ENCODE data around the gene SAP25. TPM values are rescaled to one million over a fixed set of nuclear protein-coding genes. Genes with fewer than 3 reads are reported as not detected.

Gene SAP25
- total RNA-seq, 3 donors from 2014 or later (not counting 1 experiment from before 2014, with no cell fraction given) = 25.9 to 46.4 (median 32.5) TPM

GRCh38 chr7:100588438-100588837 lies 14.7 kb upstream of the SAP25 start:
- Histone ChIP-seq H3K9me3 (ENCODE audit: control insufficient read depth, insufficient read depth, low read length) (no peaks in the 10 kb centered on the region), H3K4me3 (ENCODE audit: low read length) (no peak overlapping the region), H3K27ac (ENCODE audit: low read length) (no peak overlapping the region), H3K4me1 (ENCODE audit: control insufficient read depth, insufficient read depth, low read length) (peaks cover 28% of the 10 kb centered on the region), H3K36me3 (ENCODE audit: control insufficient read depth, insufficient read depth, low read length) (no peaks in the 10 kb centered on the region), H3K27me3 (ENCODE audit: control insufficient read depth, insufficient read depth, low read length) (peaks cover 3% of the 10 kb centered on the region)
- DNase-seq (peak in 1 of 2 donors; percentile 50), ATAC-seq (no peak)
- Mint-ChIP-seq H3K36me3 (no peaks in the 10 kb centered on the region), H3K27me3 (ENCODE audit: low read depth in 2 of 2) (peaks cover 7 to 18% of the 10 kb centered on the region in 2 donors), H3K9me3 (no peaks in the 10 kb centered on the region), H3K4me1 (peaks cover 16 to 29% of the 10 kb centered on the region in 2 donors), H3K27ac (no peak overlapping the region), H3K4me3 (peak overlapping the region; percentile 52)
- 73% methylated on average over 1 of the region's 1 CpG for WGBS (ENCODE audit: insufficient coverage)
- no peak for TF ChIP-seq CTCF (IDR thresholded peaks at IDR 0.05)
- intact Hi-C loops (cut with micrococcal nuclease) = loop anchor here (5.0 kb wide), 1 partner anchor 41 kb away; no protein-coding TSS in a partner anchor

DNA sequence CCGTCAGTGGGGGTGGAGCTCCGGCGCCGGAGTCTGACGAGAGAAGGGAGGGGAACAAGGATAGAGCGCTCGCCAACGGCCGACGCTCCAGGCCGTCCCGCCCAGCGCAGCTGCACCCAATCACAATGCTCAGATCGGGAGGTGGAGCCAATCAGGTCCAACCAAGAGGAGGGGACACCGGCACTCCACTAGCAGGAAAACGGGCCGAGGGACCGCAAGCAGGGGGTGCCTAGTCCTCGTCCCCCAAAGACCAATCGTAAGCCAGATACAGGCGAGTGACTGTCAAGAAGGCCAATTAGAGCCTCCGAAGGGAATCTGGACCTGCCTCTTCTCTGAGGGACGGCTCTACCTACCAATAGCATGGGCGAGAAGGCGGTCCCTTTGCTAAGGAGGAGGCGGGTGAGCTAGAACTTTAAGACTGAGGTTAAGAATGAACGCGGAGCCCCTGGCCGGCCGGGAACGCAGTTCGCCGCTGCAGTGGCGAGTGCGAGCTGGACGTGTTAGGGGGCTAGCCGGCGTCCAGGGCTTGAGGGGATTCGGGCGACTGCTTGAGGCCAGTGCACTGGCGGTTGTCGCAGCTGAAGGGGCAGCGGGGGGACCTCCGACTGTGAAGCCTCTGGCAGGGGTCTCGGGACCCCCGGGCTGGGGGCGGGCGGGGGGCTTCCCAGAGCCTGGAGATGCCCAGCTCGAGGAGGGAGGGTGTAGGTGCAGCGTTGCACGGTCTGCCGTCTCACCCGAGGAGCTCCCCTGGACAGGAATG lies 12.7 kb upstream of the SAP25 start, which contains the start of gene FBXO24:
FBXO24 (plus strand) TSS at position 63 of the 760 bp plus-strand sequence; CDS start at position 361, 298 bp downstream.
- Mint-ChIP-seq H3K27ac (peak within 1 kb of the TSS; percentile 89 to 92), H3K27me3 (ENCODE audit: low read depth in 2 of 2) (peaks cover 7 to 14% of the 10 kb centered on the region in 2 donors), H3K36me3 (no peaks in the 10 kb centered on the region), H3K9me3 (no peaks in the 10 kb centered on the region), H3K4me3 (peak within 1 kb of the TSS; percentile 97), H3K4me1 (peaks cover 19 to 34% of the 10 kb centered on the region in 2 donors)
- H3K36me3 ChIP-seq (ENCODE audit: control insufficient read depth, insufficient read depth, low read length) = peaks cover 12% of the 10 kb centered on the region
- TF ChIP-seq CTCF (IDR thresholded peaks at IDR 0.05) = no peak
- no peaks in the 10 kb centered on the region for H3K9me3 ChIP-seq (ENCODE audit: control insufficient read depth, insufficient read depth, low read length)
- H3K4me1 ChIP-seq (ENCODE audit: control insufficient read depth, insufficient read depth, low read length) = peaks cover 45% of the 10 kb centered on the region
- ATAC-seq (peak; percentile 78 to 94 (median 84)), DNase-seq (peak; percentile 99 to 100)
- peak within 1 kb of the TSS; percentile 97 for H3K4me3 ChIP-seq (ENCODE audit: low read length)
- H3K27ac ChIP-seq (ENCODE audit: low read length) = peak within 1 kb of the TSS; percentile 92
- H3K27me3 ChIP-seq (ENCODE audit: control insufficient read depth, insufficient read depth, low read length) = peaks cover 3% of the 10 kb centered on the region
- intact Hi-C loops (cut with micrococcal nuclease) = loop anchor here (1.0 to 5.0 kb wide), 4 partner anchors 18 to 88 kb away; partner anchors contain the start of gene MOSPD3
- WGBS (ENCODE audit: insufficient coverage) = under 1% methylated on average over 53 of the region's 53 CpGs

DNA sequence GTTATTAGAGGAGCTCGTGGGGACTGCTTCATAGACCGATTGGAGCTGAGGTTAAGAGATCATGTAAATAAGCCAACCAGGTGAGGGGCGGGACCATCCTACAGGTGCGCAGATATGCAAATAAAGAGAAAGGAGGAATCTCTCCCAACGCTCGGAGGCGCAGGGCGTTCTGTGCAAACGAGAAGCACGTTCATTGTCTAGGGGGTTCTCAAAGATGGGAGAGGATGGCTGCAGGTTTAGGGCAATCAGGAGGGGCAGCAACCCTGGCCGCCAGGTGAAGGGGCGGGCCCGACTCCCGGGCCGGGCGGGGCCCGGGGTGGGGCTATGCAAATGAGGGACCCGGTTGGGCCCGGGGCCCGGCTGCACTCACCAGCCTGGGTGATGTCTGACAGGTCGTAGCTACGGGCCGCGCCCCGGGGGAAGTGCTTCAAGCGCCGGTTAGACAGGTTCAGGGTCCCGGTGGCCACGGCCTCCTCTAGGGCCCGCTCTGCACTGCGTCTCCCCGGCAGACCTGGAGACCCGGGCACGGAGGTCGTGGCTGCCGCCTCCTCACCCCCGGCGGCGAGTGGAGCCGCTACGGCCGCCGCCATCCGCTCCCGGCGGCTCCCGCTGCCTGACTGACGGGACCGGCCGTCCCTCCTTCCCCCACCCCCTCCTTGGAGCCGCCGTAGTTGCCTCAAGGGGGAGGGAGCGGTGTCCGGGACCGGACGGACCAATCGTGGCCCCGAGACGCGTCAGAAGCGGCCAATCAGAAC lies 12.0 kb upstream of the SAP25 start, which contains the start of gene LRCH4:
LRCH4 (minus strand) TSS at position 619 of the 755 bp plus-strand sequence; CDS start at position 590, 29 bp downstream.
- H3K4me1 Mint-ChIP-seq = peaks cover 19 to 34% of the 10 kb centered on the region in 2 donors
- peak within 1 kb of the TSS; percentile 89 to 92 for H3K27ac Mint-ChIP-seq
- ATAC-seq (peak; percentile 14 to 22 (median 19)), DNase-seq (peak; percentile 66 to 76)
- peaks cover 3% of the 10 kb centered on the region for H3K27me3 ChIP-seq (ENCODE audit: control insufficient read depth, insufficient read depth, low read length)
- no peak for TF ChIP-seq CTCF (IDR thresholded peaks at IDR 0.05)
- under 1% methylated on average over 61 of the region's 61 CpGs for WGBS (ENCODE audit: insufficient coverage)
- no peaks in the 10 kb centered on the region for H3K9me3 ChIP-seq (ENCODE audit: control insufficient read depth, insufficient read depth, low read length)
- H3K27me3 Mint-ChIP-seq (ENCODE audit: low read depth in 2 of 2) = peaks cover 6 to 14% of the 10 kb centered on the region in 2 donors
- H3K36me3 ChIP-seq (ENCODE audit: control insufficient read depth, insufficient read depth, low read length) = peaks cover 19% of the 10 kb centered on the region
- peaks cover 48% of the 10 kb centered on the region for H3K4me1 ChIP-seq (ENCODE audit: control insufficient read depth, insufficient read depth, low read length)
- H3K4me3 ChIP-seq (ENCODE audit: low read length) = peak within 1 kb of the TSS; percentile 97
- peak within 1 kb of the TSS; percentile 97 for H3K4me3 Mint-ChIP-seq
- H3K27ac ChIP-seq (ENCODE audit: low read length) = peak within 1 kb of the TSS; percentile 92
- H3K36me3 Mint-ChIP-seq = no peaks in the 10 kb centered on the region
- intact Hi-C loops (cut with micrococcal nuclease) = loop anchor here (1.0 to 5.0 kb wide), 4 partner anchors 19 to 89 kb away; partner anchors contain the start of gene MOSPD3
- no peaks in the 10 kb centered on the region for H3K9me3 Mint-ChIP-seq
